Kidney capillary endothelial cell (primary cell): ENCODE measurements around the gene LCE2B.

Experiments used
- DNase-seq: peaks from one replicate; pipeline ENCODE4 v3.0.0-alpha.2; 2018; ENCODE audit warnings: low spot score

Gene LCE2B

GRCh38 chr1:152735648-152736047 lies 49.7 kb downstream of the LCE2B start:
- no peak for DNase-seq
